SW480 (cell line): ENCODE measurements around the gene MNT.

Experiments
- DNase-seq: peaks from one replicate; pipeline ENCODE4 v3.0.0-alpha.2; 2016; ENCODE audit warnings: low spot score

The MNT gene

GRCh38 chr17:2396192-2396567 lies 4.7 kb downstream of the MNT start:
- no peak for DNase-seq

GRCh38 chr17:2395258-2396181 lies 5.3 kb downstream of the MNT start:
- no peak for DNase-seq

- no peak for DNase-seq
Observed at GRCh38 chr17:2394775-2395201, 6.1 kb downstream of the MNT start.

GRCh38 chr17:2393954-2394749 lies 6.7 kb downstream of the MNT start:
- DNase-seq, result no peak

GRCh38 chr17:2393174-2393953 lies 7.5 kb downstream of the MNT start:
- peak; percentile 82 for DNase-seq

- peak; percentile 89 for DNase-seq
Observed at GRCh38 chr17:2392252-2393173, 8.3 kb downstream of the MNT start.

GRCh38 chr17:2391597-2392251 lies 9.1 kb downstream of the MNT start:
- no peak for DNase-seq

- no peak for DNase-seq
Observed at GRCh38 chr17:2390199-2390836, 10.5 kb downstream of the MNT start.

- DNase-seq, result no peak
Observed at GRCh38 chr17:2388683-2389055, 12.2 kb downstream of the MNT start.

GRCh38 chr17:2388020-2388682 lies 12.7 kb downstream of the MNT start:
- DNase-seq, result no peak

GRCh38 chr17:2387086-2388019 lies 13.5 kb downstream of the MNT start:
- no peak for DNase-seq

GRCh38 chr17:2386400-2387085 lies 14.3 kb downstream of the MNT start:
- DNase-seq, result peak; percentile 39

GRCh38 chr17:2385240-2386210 lies 15.3 kb downstream of the MNT start:
- DNase-seq, result no peak

- DNase-seq, result no peak
Observed at GRCh38 chr17:2384439-2385127, 16.3 kb downstream of the MNT start.

GRCh38 chr17:2383628-2384167 lies 17.2 kb downstream of the MNT start:
- no peak for DNase-seq
